ENCODE measurements around the gene BASP1. TPM values are rescaled to one million over a fixed set of nuclear protein-coding genes. Genes with fewer than 3 reads are reported as not detected.
A peak's percentile ranks its signal among the peaks of the same experiment; 100 is the strongest.
"Not testable (repeated sequence)": the region's sequence is repeated elsewhere in the genome, so short reads cannot be mapped to it uniquely, and the experiment has no call there.

Gene BASP1
- total RNA-seq, 4 donors from 2014 or later = 21.5 to 64.8 (median 26.7) TPM

GRCh38 chr5:17249029-17249634, 31.7 kb downstream of the BASP1 start:
- peak in 1 of 2 donors; percentile 36 for DNase-seq
- intact Hi-C loops (cut with DNase I; ENCODE audit: low total_unique reads) = no loop called here
- Histone ChIP-seq H3K27me3 (no peaks in the 10 kb centered on the region), H3K27ac (no peak overlapping the region), H3K36me3 (no peaks in the 10 kb centered on the region), H3K9me3 (no peaks in the 10 kb centered on the region), H3K4me3 (no peak overlapping the region), H3K4me1 (no peaks in the 10 kb centered on the region)
- TF ChIP-seq CTCF (IDR thresholded peaks at IDR 0.05) = no peak
- no peak for TF ChIP-seq POLR2A (IDR thresholded peaks at IDR 0.05)

- intact Hi-C loops (cut with DNase I; ENCODE audit: low total_unique reads); H3K27me3 ChIP-seq; DNase-seq; H3K4me3 ChIP-seq; H3K36me3 ChIP-seq; H3K4me1 ChIP-seq; H3K27ac ChIP-seq; H3K9me3 ChIP-seq: not testable (repeated sequence)
These were observed 32.4 kb downstream of the BASP1 start for GRCh38 chr5:17249841-17250240.

- H3K36me3 ChIP-seq = no peaks in the 10 kb centered on the region
- H3K27ac ChIP-seq = no peak overlapping the region
- intact Hi-C loops (cut with DNase I; ENCODE audit: low total_unique reads) = no loop called here
- no peaks in the 10 kb centered on the region for H3K9me3 ChIP-seq
- no peaks in the 10 kb centered on the region for H3K27me3 ChIP-seq
- DNase-seq = no peak
- TF ChIP-seq CTCF (IDR thresholded peaks at IDR 0.05) (no peak), POLR2A (IDR thresholded peaks at IDR 0.05) (no peak)
- no peak overlapping the region for H3K4me3 ChIP-seq
- H3K4me1 ChIP-seq = no peaks in the 10 kb centered on the region
These were observed 35.1 kb downstream of the BASP1 start for GRCh38 chr5:17252543-17252942.

- DNase-seq = no peak
- Histone ChIP-seq H3K9me3 (no peaks in the 10 kb centered on the region), H3K27me3 (no peaks in the 10 kb centered on the region), H3K4me3 (no peak overlapping the region), H3K4me1 (no peaks in the 10 kb centered on the region), H3K27ac (no peak overlapping the region), H3K36me3 (no peaks in the 10 kb centered on the region)
- intact Hi-C loops (cut with DNase I; ENCODE audit: low total_unique reads) = no loop called here
- TF ChIP-seq POLR2A (IDR thresholded peaks at IDR 0.05) (no peak), CTCF (IDR thresholded peaks at IDR 0.05) (no peak)
These were observed 38.1 kb downstream of the BASP1 start for GRCh38 chr5:17255471-17256021.

- Histone ChIP-seq H3K4me1 (no peaks in the 10 kb centered on the region), H3K9me3 (no peaks in the 10 kb centered on the region), H3K36me3 (no peaks in the 10 kb centered on the region), H3K27ac (no peak overlapping the region), H3K27me3 (no peaks in the 10 kb centered on the region), H3K4me3 (no peak overlapping the region)
- TF ChIP-seq POLR2A (IDR thresholded peaks at IDR 0.05) (no peak), CTCF (IDR thresholded peaks at IDR 0.05) (no peak)
- no peak for DNase-seq
- intact Hi-C loops (cut with DNase I; ENCODE audit: low total_unique reads) = no loop called here
These were observed 38.7 kb downstream of the BASP1 start for GRCh38 chr5:17256171-17256570.
